GM18519 (cell line): Measurements from ENCODE around the gene NLRC3.

Experiments used
- ATAC-seq: cut with Tn5 transposase; IDR thresholded peaks from one replicate; pipeline ENCODE4 v1.9.1; 2021; ENCODE audit warnings: mild to moderate bottlenecking, moderate library complexity; ENCODE audit not compliant: unreplicated experiment, low FRiP score

The NLRC3 gene

DNA sequence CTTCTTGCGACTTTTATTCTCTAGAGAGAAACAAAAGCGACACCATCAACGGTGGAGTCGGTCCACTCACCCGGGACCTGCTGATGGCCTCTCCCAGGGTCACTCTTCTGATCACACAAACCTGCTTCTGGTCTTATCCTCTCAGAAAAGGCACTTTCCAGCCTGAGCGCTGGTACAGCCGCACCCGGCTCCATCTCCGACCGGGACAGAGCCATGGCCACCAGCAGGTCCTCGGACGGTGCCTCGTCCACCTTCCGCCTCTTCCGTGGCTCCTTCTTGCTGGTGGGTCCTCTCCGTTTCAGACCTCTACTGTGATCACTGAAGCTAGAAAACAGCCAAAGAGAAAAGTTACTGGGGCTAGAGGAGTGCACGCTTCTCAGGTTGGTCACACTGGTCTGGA, 20.5 kb upstream of the NLRC3 start:
- no peak for ATAC-seq

DNA sequence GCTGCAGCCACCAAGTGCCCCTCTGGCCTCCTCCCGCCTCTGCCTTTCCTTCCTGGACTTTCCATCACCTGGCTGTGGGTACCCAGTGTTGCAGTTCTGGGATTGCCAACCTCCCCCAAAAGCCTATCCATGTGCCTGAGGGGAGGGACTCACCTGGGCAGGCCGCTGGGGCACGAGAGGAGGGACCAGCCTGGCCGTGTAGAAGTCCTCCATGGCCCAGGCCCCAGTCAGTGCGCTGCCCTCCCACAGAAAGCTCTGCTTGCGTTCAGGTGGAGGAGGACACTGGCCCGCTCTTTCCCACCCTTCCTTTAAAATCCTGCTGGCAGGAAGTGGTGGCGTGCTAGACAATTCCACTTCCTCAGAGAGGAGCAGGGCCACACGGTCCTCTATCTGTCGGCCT, 20.0 kb upstream of the NLRC3 start:
- no peak for ATAC-seq

DNA sequence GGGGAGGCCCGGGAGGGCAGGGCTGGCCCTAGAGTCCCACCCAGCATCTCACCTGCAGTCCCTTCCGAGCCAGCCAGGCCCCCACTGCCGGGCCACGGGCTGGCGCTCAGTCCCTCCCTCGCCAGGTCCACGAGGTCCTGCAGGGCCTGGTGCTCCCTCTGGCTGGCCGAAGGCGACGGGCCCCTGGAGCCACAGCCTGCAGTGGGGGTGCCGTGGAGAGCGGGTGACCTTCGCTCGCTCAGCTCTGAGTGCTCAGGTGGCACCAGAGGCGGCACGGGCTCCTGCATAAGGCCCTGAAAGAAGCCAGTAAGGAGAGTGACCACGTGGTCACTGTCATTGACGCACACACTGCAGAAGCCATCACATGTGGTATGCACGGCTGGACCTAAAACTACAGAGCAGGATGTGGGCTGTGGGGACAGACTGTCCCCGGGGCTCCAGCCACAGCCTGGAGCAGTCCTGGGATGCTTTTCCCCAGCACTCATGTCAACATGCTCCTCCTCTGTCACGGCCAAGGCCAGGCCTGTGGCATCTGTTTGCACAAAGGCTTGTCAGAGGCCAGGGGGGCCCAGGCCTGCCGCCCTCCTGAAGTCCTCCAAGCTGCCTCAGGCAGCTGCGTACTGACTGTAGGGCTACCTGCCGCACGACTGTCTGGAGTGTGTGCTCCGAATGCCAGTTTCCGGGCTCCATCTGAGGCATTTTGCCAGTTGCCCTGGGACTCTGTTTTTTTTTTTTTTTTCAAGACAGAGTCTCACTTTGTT, 19.1 kb upstream of the NLRC3 start:
- no peak for ATAC-seq

DNA sequence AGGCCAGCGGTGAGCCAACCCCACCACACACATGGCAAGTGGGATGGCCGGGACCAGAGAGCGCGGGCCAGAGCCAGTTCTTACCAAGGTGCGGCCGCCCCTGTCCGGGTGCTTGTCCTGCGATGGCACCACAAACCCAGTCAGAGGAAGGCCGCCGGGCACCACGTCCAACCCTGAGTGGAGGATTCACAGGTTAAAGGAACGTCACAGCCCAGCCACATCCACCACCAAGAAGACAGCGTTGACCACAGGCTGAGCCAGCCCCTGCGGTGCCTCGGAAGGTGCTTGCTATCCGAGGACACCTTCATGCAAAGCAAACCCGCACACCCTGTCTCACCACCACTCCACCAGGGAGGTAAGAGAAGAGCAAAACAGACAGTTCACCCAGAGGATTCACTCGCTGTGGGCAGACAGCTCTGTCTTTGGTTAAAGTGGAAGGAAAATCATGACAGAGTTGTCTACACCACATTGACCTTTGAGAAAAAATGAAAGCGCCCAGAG, 18.4 kb upstream of the NLRC3 start:
- no peak for ATAC-seq

DNA sequence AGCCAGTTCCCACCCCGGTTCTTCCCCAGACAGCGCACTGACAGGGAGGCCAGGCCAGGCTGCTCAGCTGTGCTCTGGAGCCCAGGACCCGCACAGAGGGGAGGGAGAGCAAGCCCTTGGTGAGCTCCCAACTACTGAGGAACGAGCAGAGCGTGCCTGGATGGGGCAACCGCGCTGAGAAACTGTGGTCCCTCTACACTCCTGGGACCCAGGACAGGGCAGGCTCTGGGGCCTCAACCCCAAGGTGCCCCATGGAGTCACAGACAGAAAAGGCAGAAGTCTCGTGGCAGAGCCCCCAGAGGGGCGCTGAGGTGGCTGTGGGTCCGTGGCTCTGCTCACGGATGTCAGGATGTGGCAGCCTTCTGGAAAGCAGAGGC, 17.9 kb upstream of the NLRC3 start:
- no peak for ATAC-seq

DNA sequence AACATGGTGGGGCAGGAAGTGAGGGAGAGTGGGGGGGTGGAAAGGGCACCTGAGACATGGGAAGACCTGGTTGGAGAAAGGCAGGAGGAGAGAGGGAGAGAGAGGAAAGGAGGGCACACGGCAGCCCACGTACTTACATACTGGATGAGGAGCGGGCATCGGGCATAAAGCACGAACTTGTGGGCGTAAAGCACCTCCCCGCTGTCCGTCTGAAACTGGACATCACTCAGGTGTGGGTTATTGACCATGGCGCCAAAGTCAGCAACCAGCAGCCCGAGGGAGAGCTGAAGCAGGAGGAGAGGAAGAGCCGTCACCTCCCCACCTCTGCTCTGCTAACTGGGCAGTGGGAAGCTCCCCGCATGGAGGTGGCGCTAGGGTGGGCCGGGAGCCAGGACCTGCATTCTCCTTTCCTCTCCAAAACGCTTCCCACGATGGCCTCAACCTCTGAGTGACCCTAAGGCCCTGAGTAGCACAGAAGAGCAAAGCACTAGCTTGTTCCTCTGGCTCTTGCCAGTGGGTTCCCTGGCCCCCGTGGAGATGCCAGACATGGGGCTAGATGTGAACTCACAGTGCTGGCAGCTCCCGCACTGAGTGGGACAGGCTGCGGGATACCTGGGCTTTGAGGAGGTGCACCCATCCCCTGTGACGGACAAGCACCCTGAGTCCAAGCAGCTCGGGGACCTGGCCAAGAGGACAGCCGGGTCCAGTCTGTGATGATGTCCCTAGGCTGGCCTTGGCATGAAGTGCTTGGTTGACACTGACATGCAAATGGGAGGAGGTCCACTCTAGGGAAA, 17.3 kb upstream of the NLRC3 start:
- ATAC-seq: no peak

DNA sequence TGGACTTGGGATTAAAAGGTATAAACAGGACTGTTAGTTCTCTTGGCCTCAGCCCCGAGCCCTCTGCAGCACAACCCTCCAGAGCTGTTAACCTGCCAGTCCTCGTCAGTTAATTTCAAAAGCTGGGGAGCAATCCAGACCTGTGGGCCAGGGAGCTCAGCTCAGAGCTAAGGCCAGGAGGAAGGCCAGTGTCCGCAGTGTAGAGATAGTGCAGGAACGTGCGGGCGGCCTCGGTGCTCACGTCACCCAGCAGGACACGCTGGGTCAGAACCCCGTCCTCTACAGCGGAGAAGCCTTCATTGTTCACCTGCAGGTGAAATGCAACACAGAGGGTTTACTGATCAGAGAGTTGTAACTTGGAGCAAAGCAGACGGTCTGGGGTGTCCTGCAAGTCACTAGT, 15.4 kb upstream of the NLRC3 start:
- no peak for ATAC-seq

DNA sequence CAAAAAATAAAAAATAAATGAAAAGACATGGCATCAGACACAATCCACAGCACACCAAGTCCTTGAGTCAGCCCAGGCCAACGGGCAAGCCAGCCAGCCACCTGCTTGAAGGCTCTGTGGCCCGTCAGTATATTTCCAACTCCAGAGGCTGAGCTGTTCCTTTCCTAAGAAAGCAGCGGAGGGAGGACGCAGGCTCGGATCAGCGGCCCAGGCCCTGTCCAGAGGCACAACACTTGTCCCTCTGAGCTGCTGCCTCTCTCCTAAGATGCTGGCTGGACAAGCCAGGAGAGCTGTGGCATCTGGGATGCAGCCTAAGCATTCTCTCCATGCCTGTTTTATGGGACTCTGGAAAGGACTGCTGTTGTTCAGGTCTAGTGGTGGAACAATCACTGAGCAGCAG, 14.8 kb upstream of the NLRC3 start:
- ATAC-seq: no peak

DNA sequence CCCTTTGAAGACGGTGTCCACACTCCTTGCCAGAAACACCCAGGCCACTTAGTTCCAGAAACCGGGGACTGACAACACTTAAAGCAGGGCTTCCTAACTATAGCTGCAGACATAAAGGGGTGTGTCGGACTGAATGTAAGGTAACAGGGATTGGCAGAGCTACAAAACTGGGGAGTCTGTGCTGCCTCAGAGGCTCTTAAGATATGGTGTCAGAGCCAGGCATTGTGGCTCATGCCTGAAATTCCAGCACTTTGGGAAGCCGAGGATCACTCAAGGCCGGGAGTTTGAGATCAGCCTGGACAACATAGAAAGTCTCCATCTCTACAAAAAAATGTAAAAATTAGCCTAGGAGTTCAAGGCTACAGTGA, 14.2 kb upstream of the NLRC3 start:
- no peak for ATAC-seq

DNA sequence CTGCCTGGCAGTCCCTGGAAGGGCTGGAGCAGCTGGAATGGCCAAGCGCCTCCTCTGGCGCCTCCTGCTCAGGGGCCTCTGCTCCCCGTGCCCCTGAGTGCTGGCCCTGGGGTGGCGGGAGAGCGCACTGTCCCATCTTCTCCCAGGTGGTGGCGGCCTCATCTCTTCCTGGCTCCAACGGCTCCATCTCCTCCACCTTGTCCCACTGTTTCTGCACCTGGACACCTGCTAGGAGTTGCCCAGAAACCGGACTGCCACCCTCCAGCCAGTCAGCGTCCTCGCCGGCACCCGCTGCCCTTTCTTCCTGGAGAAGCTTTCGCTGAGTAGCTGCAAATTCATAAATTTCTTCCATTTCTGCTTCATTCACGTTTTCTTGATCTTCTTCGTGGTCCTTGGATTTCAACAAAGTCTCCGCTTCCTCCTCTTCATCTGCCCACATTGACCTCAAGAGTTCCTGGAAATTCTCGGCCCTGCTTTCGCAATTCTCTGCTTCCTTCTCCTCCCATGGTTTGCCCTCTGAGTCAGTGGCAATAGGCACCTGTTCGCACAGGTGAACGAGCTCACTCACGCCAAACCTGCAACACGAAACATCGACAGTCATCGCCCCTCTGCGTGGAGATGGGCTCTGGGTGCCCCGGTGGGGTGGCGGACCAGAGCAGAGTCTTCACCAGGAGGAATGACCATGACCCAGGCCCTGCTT, 13.7 kb upstream of the NLRC3 start:
- no peak for ATAC-seq

DNA sequence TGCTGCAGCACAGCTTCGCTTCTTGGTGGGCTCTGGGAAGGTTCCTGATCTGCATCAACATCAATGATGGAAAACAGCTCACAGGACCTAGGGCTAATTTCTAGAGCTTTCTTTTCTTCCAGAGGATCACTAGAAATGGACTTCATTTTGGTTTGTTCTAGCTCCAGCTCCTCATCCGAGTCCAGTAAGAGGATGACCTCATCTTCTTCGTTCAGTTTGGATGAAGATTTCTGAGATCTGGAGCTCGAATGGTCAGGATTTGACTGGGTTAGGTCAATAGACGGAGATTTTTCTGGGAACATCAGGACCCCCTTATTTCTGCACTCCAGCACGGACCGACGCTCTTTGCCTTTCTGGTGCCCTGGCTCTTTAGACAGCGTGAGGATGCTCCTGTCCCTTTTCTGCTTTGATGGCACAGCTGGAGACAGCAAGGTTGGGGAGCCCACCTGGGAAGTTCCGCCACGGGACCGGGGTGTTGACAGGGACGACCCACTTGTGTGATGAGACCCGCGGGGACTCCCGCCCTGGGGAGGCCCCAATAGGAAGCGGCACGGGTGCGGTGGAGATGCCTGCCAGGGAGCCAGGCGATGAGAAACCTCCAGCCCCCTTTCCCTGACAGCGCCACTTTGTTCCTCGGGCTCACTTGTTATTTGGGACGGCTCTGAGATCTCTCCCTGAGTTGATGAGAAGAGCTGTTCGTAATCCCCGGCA, 12.9 kb upstream of the NLRC3 start:
- ATAC-seq: no peak

DNA sequence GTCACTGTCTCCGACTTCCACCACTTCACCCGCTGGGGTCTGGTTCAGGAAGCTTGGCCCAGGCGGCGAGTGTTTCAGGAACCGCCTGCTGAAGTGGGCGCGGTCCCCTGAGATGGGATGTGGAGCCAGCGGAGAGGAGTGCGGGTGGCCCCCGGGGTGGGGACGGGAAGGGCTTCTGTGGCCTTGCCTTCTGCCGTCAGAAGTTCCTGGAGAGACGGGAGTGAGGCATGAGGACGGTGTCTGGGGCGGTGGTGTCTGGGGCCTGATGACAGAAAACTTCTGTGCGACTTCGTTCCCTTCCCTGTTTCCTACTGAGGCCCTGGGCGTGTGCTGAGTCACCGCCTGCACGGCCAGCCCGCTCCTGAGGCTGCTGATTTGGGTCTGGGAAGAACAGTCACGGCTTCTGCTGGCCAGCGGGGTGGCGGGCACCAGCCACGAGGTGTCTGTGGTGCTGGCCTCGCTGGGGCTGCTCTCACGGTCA, 12.3 kb upstream of the NLRC3 start:
- ATAC-seq: no peak

DNA sequence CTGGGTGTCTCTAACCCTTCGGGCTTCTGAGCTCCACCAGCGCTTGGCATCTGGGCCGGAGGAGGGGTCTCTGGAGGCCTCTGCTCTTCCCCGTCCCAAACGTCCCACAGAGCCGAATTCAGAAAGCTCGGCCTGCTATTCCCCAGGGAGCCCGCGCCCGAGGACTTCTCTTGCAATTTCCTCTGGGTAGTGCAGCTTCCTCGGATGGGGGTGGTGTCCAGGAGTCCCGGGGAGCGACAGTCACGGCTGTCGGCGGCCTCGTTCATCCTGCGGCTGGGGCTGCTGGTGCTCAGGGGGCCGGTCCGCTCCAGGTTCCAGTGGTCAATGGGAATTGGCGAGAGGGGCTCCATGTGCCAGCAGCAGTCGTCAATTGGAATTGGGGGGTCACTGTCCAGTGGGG, 11.8 kb upstream of the NLRC3 start:
- no peak for ATAC-seq

DNA sequence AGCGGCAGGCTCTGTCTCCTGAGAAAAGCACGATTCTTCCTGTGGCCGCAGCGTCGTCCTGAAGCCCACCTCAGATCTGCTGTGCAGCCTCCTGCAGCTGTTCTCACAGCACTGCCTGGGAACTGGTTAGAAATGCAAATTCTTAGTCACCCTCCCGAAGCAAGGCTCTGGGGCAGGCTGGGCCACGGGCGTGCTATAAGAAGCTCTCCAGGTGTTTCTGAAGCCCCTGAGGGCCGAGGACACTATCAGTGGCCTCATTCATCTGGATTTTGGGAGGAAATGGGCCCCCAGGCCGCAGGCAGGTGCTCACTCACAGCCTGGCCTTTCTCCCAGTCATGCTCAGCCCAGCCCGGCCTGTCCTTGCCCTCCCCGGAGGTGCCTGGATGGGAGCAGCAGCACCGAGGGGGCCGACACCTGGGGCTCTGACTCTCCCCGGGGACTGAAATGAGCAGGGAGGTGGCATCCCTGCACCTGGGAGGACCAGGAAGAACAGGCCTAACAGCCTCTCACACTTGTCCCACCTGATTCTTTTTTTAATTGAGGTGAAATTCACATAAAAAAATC, 10.4 kb upstream of the NLRC3 start:
- no peak for ATAC-seq

DNA sequence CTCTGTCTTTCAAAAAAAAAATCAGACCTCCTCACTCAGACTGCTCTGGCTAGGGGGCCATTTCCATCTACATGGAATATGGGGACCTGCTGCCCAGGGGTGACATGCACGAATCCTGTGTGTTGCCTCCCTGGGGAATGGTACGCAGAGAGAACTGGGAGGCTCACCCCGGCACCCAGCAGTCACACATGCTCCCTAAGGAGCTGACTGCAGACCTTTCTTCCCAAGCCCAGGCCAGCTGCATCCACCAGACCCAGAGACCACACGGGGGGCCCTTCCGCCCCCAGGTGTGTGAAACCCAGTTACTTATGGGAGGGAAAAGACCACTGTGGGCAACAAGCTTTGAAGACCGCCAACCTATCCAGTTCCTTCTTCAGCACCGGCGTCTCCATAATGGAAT, 7.2 kb upstream of the NLRC3 start:
- ATAC-seq: no peak

DNA sequence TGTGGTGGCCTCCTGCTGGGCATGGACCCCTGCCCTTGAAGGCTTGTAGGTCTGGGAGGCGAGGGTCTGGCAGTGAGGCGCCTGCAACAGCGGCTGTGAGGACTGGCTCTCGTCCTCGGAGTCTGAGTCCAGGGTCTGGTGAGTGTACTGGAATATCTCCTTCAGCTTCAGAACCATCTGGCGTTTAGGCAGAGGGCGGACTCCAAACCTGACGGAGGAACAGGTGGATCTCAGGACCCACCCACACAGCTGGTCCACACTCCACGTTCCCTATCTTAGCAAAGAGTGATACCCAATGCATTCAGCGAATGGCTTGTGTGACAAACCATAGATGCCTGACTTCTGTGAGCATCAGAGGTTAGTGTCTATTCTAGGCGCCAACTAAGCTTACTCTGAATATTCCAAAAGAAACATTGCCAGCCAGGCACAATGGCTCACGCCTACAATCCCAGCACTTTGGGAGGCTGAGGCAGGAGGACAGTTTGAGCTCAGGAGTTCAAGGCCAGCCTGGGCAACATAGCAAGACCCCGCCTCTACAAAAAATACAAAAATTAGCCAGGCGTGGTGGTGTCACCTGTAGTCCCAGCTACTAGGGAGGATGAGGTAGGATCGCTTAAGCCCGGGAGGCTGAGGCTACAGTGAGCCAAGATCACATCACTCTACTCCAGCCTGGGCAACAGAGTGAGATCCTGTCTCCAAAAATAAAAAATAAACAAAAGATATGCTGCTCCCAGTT, 6.3 kb upstream of the NLRC3 start:
- ATAC-seq: no peak

DNA sequence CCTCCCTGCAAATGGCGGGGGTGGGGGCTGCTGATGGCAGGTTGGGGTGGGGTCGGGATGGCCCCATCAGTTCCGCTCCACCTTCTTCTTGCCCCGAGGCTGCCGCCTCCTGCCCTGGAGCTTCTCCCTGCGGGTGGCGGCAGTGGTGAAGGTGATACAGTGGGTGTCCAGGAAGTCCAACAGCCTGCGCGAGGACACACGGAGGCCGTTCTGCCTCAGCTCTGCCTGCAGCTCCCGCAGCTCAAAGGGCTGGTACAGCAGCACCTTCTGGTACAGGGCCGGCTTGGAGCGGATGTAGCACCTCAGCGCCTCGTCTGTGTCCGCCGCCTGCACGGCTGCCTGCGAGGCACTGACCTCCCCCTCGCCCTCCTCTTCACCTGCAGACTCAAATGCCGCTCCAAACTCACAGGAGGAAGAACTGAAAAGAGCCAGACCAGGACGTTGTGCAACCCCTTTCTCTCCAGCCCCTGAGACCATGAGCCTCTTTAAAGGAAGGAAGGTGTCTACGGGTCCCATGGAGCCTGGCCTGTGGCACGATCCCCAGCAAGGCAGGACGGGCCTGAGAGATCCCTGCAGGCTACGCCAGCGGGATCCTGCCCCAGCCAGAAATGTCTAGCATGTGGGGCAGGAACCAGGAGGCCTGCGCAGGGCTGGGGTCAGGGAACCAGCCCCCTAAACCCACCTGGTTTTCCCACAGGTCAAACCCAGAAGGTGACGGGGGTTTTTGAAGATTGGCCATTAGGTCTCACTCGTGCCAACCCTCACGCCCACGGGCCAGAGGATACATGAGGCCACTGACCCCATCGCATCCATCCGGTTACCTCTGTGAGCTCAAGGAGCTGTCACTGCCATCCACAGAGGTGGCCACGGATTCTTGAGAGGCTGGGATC, 5.3 kb upstream of the NLRC3 start:
- ATAC-seq: no peak

DNA sequence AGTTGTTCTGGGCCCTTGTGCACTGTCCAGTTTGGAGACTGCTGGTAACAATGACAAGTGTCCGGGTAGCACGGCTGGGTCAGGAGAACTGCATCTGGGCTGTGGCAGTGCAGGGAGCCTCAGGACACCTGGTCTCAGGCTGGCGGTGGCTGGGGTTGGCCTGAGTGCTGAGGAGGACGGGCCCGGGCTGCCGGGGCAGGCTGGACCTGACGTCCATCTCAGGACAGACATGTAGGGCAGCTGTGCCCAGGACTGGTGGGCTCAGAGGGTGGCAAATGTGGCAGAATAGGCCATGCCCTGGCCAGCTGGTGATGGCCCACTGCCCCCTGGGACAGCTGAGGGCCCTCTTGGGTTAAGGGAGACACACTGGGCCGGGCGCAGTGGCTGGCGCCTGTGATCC, 4.2 kb upstream of the NLRC3 start:
- no peak for ATAC-seq

DNA sequence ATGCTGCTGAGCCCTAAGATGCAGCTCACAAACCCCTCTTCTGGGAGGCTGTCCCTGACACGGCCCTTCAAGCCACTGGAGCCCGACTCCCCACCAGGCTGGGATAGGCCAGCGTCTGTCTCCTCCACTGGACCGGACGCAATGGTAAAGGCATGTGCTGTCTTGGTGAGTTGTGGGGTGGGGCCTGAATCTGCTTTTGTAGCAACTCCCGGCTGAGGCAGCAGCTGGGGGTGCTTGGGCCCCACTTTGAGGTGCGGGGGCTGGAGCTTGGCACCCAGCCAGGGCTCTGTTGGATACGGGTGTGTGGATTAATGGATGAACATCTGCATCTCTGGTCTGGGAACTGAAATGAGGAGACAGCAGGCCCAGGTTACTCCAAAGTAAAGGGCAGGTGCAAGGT, 3.5 kb upstream of the NLRC3 start:
- ATAC-seq: no peak
